Endothelial cell of umbilical vein (primary cell): ENCODE data around the gene PI4KB.

Source experiments
- CTCF ChIP-seq, 2 donors: IDR thresholded peaks; 1 replicate in 1 of 2; 2 replicates in 1 of 2; pipeline ENCODE4 v1.5.1; 2011; ENCODE audit warnings: low read length in 2 of 2, mild to moderate bottlenecking in 2 of 2, moderate library complexity in 2 of 2, control low read depth in 1 of 2, inconsistent platforms in 1 of 2, low read depth in 1 of 2; ENCODE audit not compliant: insufficient read depth in 1 of 2; ENCODE audit errors: extremely low read depth in 1 of 2
- EZH2 ChIP-seq: IDR thresholded peaks from 2 replicates; pipeline ENCODE4 v1.6.1; 2012; ENCODE audit warnings: borderline replicate concordance, low read depth, mild to moderate bottlenecking, moderate library complexity, low read length, inconsistent platforms; ENCODE audit not compliant: severe bottlenecking
- FOS ChIP-seq: IDR thresholded peaks from 2 replicates; pipeline ENCODE4 v1.6.1; 2011; ENCODE audit warnings: mild to moderate bottlenecking, low read length, moderate library complexity, borderline replicate concordance; ENCODE audit not compliant: insufficient read depth
- GATA2 ChIP-seq: IDR thresholded peaks from 2 replicates; pipeline ENCODE4 v1.7.0; 2011; ENCODE audit warnings: low read depth, mild to moderate bottlenecking, moderate library complexity, mixed read lengths, low read length; ENCODE audit not compliant: insufficient read length, insufficient read depth
- JUN ChIP-seq: IDR thresholded peaks from 2 replicates; pipeline ENCODE4 v1.6.1; 2011; ENCODE audit warnings: borderline replicate concordance, low read depth; ENCODE audit not compliant: insufficient read length, insufficient read depth
- MAX ChIP-seq: IDR thresholded peaks from 2 replicates; pipeline ENCODE4 v1.6.1; 2011; ENCODE audit not compliant: insufficient read depth, insufficient read length
- MYC ChIP-seq: IDR thresholded peaks from one replicate; pipeline ENCODE4 v1.6.1; 2011; ENCODE audit warnings: mild to moderate bottlenecking, low read depth, low read length
- POLR2A ChIP-seq: IDR thresholded peaks from 2 replicates; pipeline ENCODE4 v1.6.1; 2012; ENCODE audit warnings: low read depth, mild to moderate bottlenecking, control low read depth, low read length
- POLR2AphosphoS5 ChIP-seq: IDR thresholded peaks from 2 replicates; pipeline ENCODE4 v1.6.1; 2012; ENCODE audit warnings: low read depth, mild to moderate bottlenecking, control low read depth, low read length, moderate library complexity; ENCODE audit not compliant: insufficient read depth

DNA sequence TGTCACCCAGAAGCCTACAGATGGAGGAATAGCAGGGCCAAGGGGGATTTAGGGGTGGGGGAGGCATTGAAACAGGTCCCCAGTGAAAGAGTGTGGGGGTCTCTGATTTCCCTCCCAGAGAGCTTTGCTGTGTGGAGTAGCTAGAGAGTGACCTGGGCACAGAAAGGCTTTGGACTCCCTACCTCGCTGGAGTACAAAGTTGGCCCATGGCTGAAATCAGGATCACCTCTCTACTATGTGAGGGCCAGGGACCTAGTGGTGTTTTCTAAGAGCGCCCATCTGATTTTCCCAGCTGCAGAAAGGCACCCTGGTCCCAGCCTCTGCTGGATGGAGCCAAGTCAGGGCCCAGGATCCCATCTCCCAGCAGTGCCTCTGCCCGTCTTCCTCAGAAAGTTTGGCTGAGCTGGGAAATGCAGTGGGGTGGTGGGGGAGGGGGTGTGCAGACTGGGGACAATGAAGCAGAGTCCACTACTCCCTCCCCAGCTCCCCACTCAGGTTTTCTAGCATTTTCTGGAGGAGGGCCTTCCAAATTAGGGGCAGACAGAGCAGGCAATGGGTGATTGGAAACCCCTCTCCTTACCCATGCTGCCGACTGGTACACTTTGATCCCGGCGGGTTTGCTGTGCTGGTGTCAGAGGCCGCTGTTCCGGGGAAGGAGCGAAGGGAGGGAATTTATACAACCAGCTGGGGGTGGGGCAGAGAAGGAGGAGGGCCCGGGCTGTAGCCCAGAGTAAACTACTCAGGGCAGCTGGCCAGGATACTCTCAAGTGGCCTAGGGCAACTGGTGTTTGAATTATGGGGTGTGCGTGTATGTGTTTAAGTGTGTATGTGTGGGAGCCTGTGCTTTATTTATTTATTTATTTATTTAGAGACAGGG lies 45.1 kb upstream of the PI4KB start, which contains the start of gene SELENBP1:
- TF ChIP-seq CTCF (IDR thresholded peaks at IDR 0.05; ENCODE audit: extremely low read depth in 1 of 2, insufficient read depth in 1 of 2, low read depth in 1 of 2, low read length in 2 of 2) = no peak
- TF ChIP-seq GATA2 = no peak
- TF ChIP-seq POLR2A = peak; percentile 52
- TF ChIP-seq POLR2AphosphoS5 = no peak
- no peak for TF ChIP-seq EZH2
- TF ChIP-seq FOS = no peak
- TF ChIP-seq MAX = no peak
- TF ChIP-seq JUN = no peak
- TF ChIP-seq MYC = no peak
